HepG2 (cell line): ENCODE data around the gene SFXN2. TPM values are rescaled to one million over a fixed set of nuclear protein-coding genes. Genes with fewer than 3 reads are reported as not detected.
A peak's percentile ranks its signal among the peaks of the same experiment; 100 is the strongest.

Experiments
- ARNT2 ChIP-seq: sonication (generic); formaldehyde crosslinking; IDR thresholded peaks from 2 replicates; pipeline ENCODE4 v1.8.0; 2022; ENCODE audit warnings: mild to moderate bottlenecking, low read depth, missing genetic modification reagents, moderate library complexity
- CTCF ChIP-seq: sonication (generic); formaldehyde crosslinking; IDR thresholded peaks from 2 replicates; pipeline ENCODE4 v1.5.0; 2020; ENCODE audit warnings: mild to moderate bottlenecking, missing genetic modification reagents, moderate library complexity
- DDIT3 ChIP-seq: sonication (generic); formaldehyde crosslinking; IDR thresholded peaks from 2 replicates; pipeline ENCODE4 v1.4.0; 2020; ENCODE audit warnings: mild to moderate bottlenecking, missing genetic modification reagents
- E2F1 ChIP-seq: sonication (generic); formaldehyde crosslinking; IDR thresholded peaks from 2 replicates; pipeline ENCODE4 v1.5.0; 2020; ENCODE audit warnings: missing genetic modification reagents
- GMEB1 ChIP-seq: sonication (generic); formaldehyde crosslinking; IDR thresholded peaks from 2 replicates; pipeline ENCODE4 v1.5.1; 2020; ENCODE audit warnings: missing genetic modification reagents, mild to moderate bottlenecking, borderline replicate concordance
- MTA1 ChIP-seq: sonication (generic); formaldehyde crosslinking; IDR thresholded peaks from 2 replicates; pipeline ENCODE4 v1.4.0; 2020; ENCODE audit warnings: missing genetic modification reagents, mild to moderate bottlenecking, borderline replicate concordance
- MTA3 ChIP-seq: sonication (generic); formaldehyde crosslinking; IDR thresholded peaks from 2 replicates; pipeline ENCODE4 v1.4.0; 2020; ENCODE audit warnings: missing genetic modification reagents
- PBX2 ChIP-seq: IDR thresholded peaks from 2 replicates; pipeline ENCODE4 v1.6.1; 2016; ENCODE audit warnings: control low read depth
- PLRG1 ChIP-seq: fragments of 450-650 bp; conservative IDR thresholded peaks from 2 replicates; pipeline ENCODE4 v1.6.1; 2016
- SNAPC4 ChIP-seq: sonication (generic); formaldehyde crosslinking; IDR thresholded peaks from 2 replicates; pipeline ENCODE4 v1.4.0; 2020; ENCODE audit warnings: mild to moderate bottlenecking, missing genetic modification reagents
- SRSF1 ChIP-seq: fragments of 200-400 bp; formaldehyde crosslinking; optimal IDR thresholded peaks from 2 replicates; pipeline ENCODE3; 2017; ENCODE audit warnings: mild to moderate bottlenecking, low read depth, low read length, moderate library complexity
- THAP11 ChIP-seq: IDR thresholded peaks from 2 replicates; pipeline ENCODE4 v1.6.1; 2016; ENCODE audit warnings: missing biosample characterization, missing genetic modification reagents
- ZNF12 ChIP-seq: sonication (generic); formaldehyde crosslinking; IDR thresholded peaks from 2 replicates; pipeline ENCODE4 v1.5.0; 2020; ENCODE audit warnings: missing genetic modification reagents
- ZNF235 ChIP-seq: sonication (generic); formaldehyde crosslinking; IDR thresholded peaks from 2 replicates; pipeline ENCODE4 v1.8.1; 2023; ENCODE audit warnings: mild to moderate bottlenecking, missing genetic modification reagents, borderline replicate concordance
- ZNF451 ChIP-seq: sonication (generic); formaldehyde crosslinking; IDR thresholded peaks from 2 replicates; pipeline ENCODE4 v1.5.0; 2020; ENCODE audit warnings: mild to moderate bottlenecking, missing genetic modification reagents
- ZNF737 ChIP-seq: sonication (generic); formaldehyde crosslinking; IDR thresholded peaks from 2 replicates; pipeline ENCODE4 v1.5.0; 2020; ENCODE audit warnings: missing genetic modification reagents, mild to moderate bottlenecking, borderline replicate concordance
- ZNF792 ChIP-seq: IDR thresholded peaks from 2 replicates; pipeline ENCODE4 v1.6.1; 2016
- polyA plus RNA-seq, 8 experiments: library from polyadenylated mRNA; depleted of rRNA in 3 of 8; stranded (reverse) in 7 of 8; unstranded in 1 of 8; fragments of >200 nt; fragmentation: Illumina TruSeq in 4 of 8; extraction: Trizol in 4 of 8; gene quantifications; 2 replicates each; pipeline versions ENCODE4 v1.2.1 to v1.2.3, GENCODE V29; 2011 to 2016; ENCODE audit warnings: low read depth in 4 of 8, missing spikeins in 1 of 8, mixed read lengths in 1 of 8; ENCODE audit not compliant: insufficient read depth in 1 of 8
- total RNA-seq, 5 experiments: library from RNA; depleted of rRNA; stranded (reverse); fragments of >200 nt; fragmentation: Illumina TruSeq; extraction: Trizol; gene quantifications; 2 replicates each; pipeline ENCODE4 v1.2.3, GENCODE V29; 2016; ENCODE audit warnings: low read depth in 1 of 5

Gene SFXN2
- total and polyA plus RNA-seq, 2 of the 13 experiments (the other 11 are each of a cell fraction or from before 2014, with no cell fraction given): 12.8 to 21.1 TPM

- TF ChIP-seq DDIT3 (CRISPR knock-in tag) (no peak), ZNF235 (no peak; the same call in 1 of the 2 replicates), ZNF451 (CRISPR knock-in tag) (0 out of 2 replicates have a peak, but pooled peaks have one; percentile 48), ARNT2 (CRISPR knock-in tag) (peak; percentile 59), MTA3 (CRISPR knock-in tag) (no peak), THAP11 (CRISPR knock-in tag) (peak; percentile 24; the same call in 1 of the 2 replicates), ZNF737 (CRISPR knock-in tag) (0 out of 2 replicates have a peak, but pooled peaks have one; percentile 35), E2F1 (peak; percentile 73), MTA1 (CRISPR knock-in tag) (peak; percentile 21; the same call in 1 of the 2 replicates), CTCF (peak; percentile 38), SRSF1 (peak; percentile 80), ZNF12 (CRISPR knock-in tag) (no peak), SNAPC4 (0 out of 2 replicates have a peak, but pooled peaks have one; percentile 15), ZNF792 (CRISPR knock-in tag) (peak; percentile 48; the same call in 1 of the 2 replicates), PLRG1 (no peak), GMEB1 (CRISPR knock-in tag) (peak; percentile 83), PBX2 (CRISPR knock-in tag) (no peak)
Measured at GRCh38 chr10:102713814-102714620, 419 bp upstream of the SFXN2 start, which contains the start of gene ARL3 (continued).
